K562 (cell line): ENCODE measurements around the gene MKNK1. TPM values are rescaled to one million over a fixed set of nuclear protein-coding genes. Genes with fewer than 3 reads are reported as not detected.

Source experiments
- ATAC-seq: fragments of 200-7000 bp; cut with Tn5 transposase; 3 replicates; pipeline ENCODE4 v1.9.1; 2020; ENCODE audit warnings: moderate library complexity
- BruUV-seq: library from RNA; stranded (reverse); fragments of 400-500 nt; replicated peaks from 2 replicates; lab custom pipeline; 2021; lab: Mats Ljungman, UMichigan
- CTCF ChIA-PET: fragments of 300-600 bp; formaldehyde crosslinking; extraction: SDS; loops from one replicate; lab custom pipeline; 2021; ENCODE audit warnings: low intra/inter-chr PET ratio; lab: Yijun Ruan, JAX
- POLR2A ChIA-PET: fragments of 300-600, 350-650 bp; sonication (Branson Sonifier 250); formaldehyde crosslinking; extraction: SDS; loops from one replicate; lab custom pipeline; 2021; ENCODE audit warnings: antibody characterized with exemption, inconsistent platforms; lab: Yijun Ruan, JAX
- DNase-seq, 4 experiments: peaks; one replicate each; pipeline versions ENCODE4 v3.0.0 to v3.0.0-alpha.2; 2011 to 2018; ENCODE audit warnings: low spot score in 3 of 4, mixed read lengths in 3 of 4; ENCODE audit errors: extremely low read depth in 1 of 4
- FAIRE-seq: peaks from 2 replicates; lab custom pipeline; 2011; peaks lifted over from hg19 to GRCh38; lab: Jason Lieb, UNC
- H2AFZ ChIP-seq: 2 replicates; pipeline ENCODE4 v1.6.0; 2011; ENCODE audit warnings: low read depth, low read length, control low read depth, inconsistent platforms
- H3K27ac ChIP-seq: fragments of 200-600 bp; 3 replicates; pipeline ENCODE4 v1.8.0; 2011; ENCODE audit warnings: low read depth, mild to moderate bottlenecking, control low read depth, inconsistent platforms, low read length, moderate library complexity, mixed read lengths; ENCODE audit errors: extremely low read depth
- H3K27me3 ChIP-seq, 2 experiments: fragments of 300-600 bp in 1 of 2; 2 replicates in 1 of 2; 3 replicates in 1 of 2; pipeline versions ENCODE4 v1.6.0 to v1.8.0; 2011; ENCODE audit warnings: inconsistent platforms in 2 of 2, low read length in 2 of 2, mild to moderate bottlenecking in 1 of 2, mixed read lengths in 1 of 2, moderate library complexity in 1 of 2; ENCODE audit not compliant: control insufficient read depth in 2 of 2, insufficient read depth in 2 of 2
- H3K36me3 ChIP-seq: fragments of 300-600 bp; 3 replicates; pipeline ENCODE4 v1.8.0; 2011; ENCODE audit warnings: mild to moderate bottlenecking, low read length, inconsistent platforms; ENCODE audit not compliant: control insufficient read depth, insufficient read depth
- H3K4me1 ChIP-seq, 2 experiments: fragments of 200-600 bp in 1 of 2; replicated peaks in 1 of 2; 2 replicates in 1 of 2; 3 replicates in 1 of 2; pipeline versions ENCODE4 v1.5.1 to v1.8.0; 2011; ENCODE audit warnings: inconsistent platforms in 2 of 2, low read length in 2 of 2, mild to moderate bottlenecking in 1 of 2, mixed read lengths in 1 of 2, moderate library complexity in 1 of 2; ENCODE audit not compliant: control insufficient read depth in 2 of 2, insufficient read depth in 2 of 2
- H3K4me2 ChIP-seq: 2 replicates; pipeline ENCODE4 v1.6.1; 2011; ENCODE audit warnings: low read length, control low read depth, inconsistent platforms, mixed read lengths; ENCODE audit not compliant: insufficient read depth
- H3K4me3 ChIP-seq: fragments of 200-600 bp; sonication (generic), shearing (Covaris generic); 2 replicates; pipeline ENCODE4 v1.5.1; 2016; ENCODE audit warnings: control low read depth, inconsistent platforms
- H3K79me2 ChIP-seq: fragments of 200-600 bp; 3 replicates; pipeline ENCODE4 v1.8.0; 2011; ENCODE audit warnings: low read length, inconsistent platforms; ENCODE audit not compliant: control insufficient read depth, insufficient read depth
- H3K9ac ChIP-seq, 2 experiments: 2 replicates each; pipeline versions ENCODE4 v1.6.0 to v1.6.1; 2011; ENCODE audit warnings: low read depth in 2 of 2, low read length in 2 of 2, control low read depth in 1 of 2, inconsistent platforms in 1 of 2, mild to moderate bottlenecking in 1 of 2, mixed read lengths in 1 of 2; ENCODE audit not compliant: insufficient read depth in 1 of 2
- H3K9me1 ChIP-seq: one replicate; pipeline ENCODE4 v1.6.0; 2011; ENCODE audit warnings: inconsistent platforms, mild to moderate bottlenecking, low read length, moderate library complexity; ENCODE audit not compliant: control insufficient read depth, insufficient read depth
- H3K9me3 ChIP-seq: replicated peaks from 2 replicates; pipeline ENCODE4 v1.5.1; 2011; ENCODE audit warnings: low read depth, low read length, inconsistent platforms; ENCODE audit not compliant: control insufficient read depth, insufficient read depth
- H4K20me1 ChIP-seq: replicated peaks from 2 replicates; pipeline ENCODE4 v1.6.1; 2011; ENCODE audit warnings: low read length, inconsistent platforms, mixed read lengths; ENCODE audit not compliant: control insufficient read depth, insufficient read depth
- HNRNPK ChIP-seq: fragments of 200-400 bp; formaldehyde crosslinking; IDR thresholded peaks from one replicate; pipeline ENCODE4 v1.6.1; 2018; ENCODE audit warnings: mild to moderate bottlenecking, low read depth, low read length; ENCODE audit not compliant: poor library complexity, severe bottlenecking
- MECOM ChIP-seq: fragments of 250-450 bp; sonication (Bioruptor Pico); IDR thresholded peaks from 2 replicates; pipeline ENCODE4 v1.8.0; 2022; ENCODE audit warnings: inconsistent platforms
- ZNF124 ChIP-seq: sonication (generic); formaldehyde crosslinking; IDR thresholded peaks from 2 replicates; pipeline ENCODE4 v1.8.1; 2022; ENCODE audit warnings: missing genetic modification reagents
- ZNF780A ChIP-seq: fragments of 250-450 bp; sonication (Bioruptor Pico); IDR thresholded peaks from 2 replicates; pipeline ENCODE4 v1.5.0; 2021; ENCODE audit warnings: mild to moderate bottlenecking
- WGBS: fragments of 100-300 bp; shearing (Covaris generic); methylation state at CpG from one replicate; pipeline ENCODE4 v1.1.6; 2016; ENCODE audit warnings: low coverage, mixed read lengths; ENCODE audit not compliant: insufficient coverage; ENCODE audit errors: missing lambda C conversion rate; 5-methylcytosine and 5-hydroxymethylcytosine counted together
- in situ Hi-C: fragments of 300-500 bp; cut with MboI; formaldehyde crosslinking; loops from 4 replicates; pipeline ENCODE4 v1.15.0; 2018; ENCODE audit warnings: inconsistent platforms, mixed read lengths
- intact Hi-C: fragments of 100-400 bp; cut with micrococcal nuclease; formaldehyde crosslinking; loops from 2 replicates; pipeline ENCODE4 v1.14.2; 2022
- polyA plus RNA-seq, 8 experiments: library from polyadenylated mRNA; depleted of rRNA in 4 of 8; stranded (reverse) in 5 of 8; unstranded in 3 of 8; fragments of >200 nt; fragmentation: Nextera tagmentation in 2 of 8; fragmentation: Illumina TruSeq in 1 of 8; extraction: Ambion mirVana in 2 of 8; extraction: Trizol in 1 of 8; gene quantifications; 2 replicates each; pipeline versions ENCODE4 v1.2.1 to v1.2.3, GENCODE V29; 2011 to 2014; ENCODE audit warnings: inconsistent platforms in 1 of 8, missing spikeins in 1 of 8
- total RNA-seq, 7 experiments: library from RNA; depleted of rRNA in 6 of 7; stranded (reverse); fragments of >200 nt in 6 of 7; fragmentation: Illumina TruSeq in 2 of 7; extraction: Trizol in 2 of 7; gene quantifications; 2 replicates each; pipeline versions ENCODE4 v1.2.1 to v1.2.3, GENCODE V29; 2011 to 2021; ENCODE audit warnings: low replicate concordance in 1 of 7

The MKNK1 gene
- total and polyA plus RNA-seq, 9 of the 15 experiments (the other 6 are each of a cell fraction or from before 2014, with no cell fraction given): 27.7 to 51.3 (median 43.7) TPM

DNA sequence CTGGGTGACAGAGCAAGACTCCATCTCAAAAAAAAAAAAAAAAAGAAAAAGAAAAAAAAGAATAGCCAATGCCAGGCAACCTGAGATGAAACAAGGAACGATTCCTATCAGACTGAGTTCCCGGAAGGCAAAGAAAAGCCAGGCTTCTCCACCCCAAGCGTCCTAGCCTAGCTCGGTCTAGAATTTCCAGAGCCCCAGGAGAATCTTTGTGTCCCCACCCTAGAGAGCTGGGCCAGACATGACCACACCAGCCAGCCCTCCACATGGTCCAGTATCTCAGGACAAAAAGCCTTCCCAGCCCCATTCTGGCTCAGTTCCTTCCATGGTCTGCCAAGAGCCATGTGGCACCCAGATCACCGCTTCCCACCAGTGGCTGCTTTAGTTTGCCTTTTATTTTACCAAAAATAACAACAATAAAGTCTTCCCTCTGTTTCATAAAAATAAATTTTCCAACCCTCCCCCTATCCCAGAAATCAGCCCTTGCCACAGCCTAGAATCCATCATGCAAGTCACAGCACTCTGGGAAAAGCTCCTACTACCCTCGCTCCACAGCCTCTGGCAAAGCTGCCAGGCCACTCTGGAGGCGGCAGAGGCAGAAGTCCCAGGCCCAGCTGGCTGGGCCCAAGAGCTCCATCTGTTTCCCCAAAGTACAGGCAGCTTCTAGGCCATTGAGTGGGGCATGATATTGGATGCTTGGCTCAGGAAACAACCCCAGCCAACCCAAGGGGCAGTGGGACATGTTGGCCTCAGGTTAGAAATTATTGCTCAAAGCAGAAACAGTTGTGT, 3.5 kb upstream of the MKNK1 start:
- peaks cover 14% of the 10 kb centered on the region for H3K79me2 ChIP-seq
- H3K9me1 ChIP-seq: peaks cover 3% of the 10 kb centered on the region
- intact Hi-C loops: no loop called here
- in situ Hi-C loops: no loop called here
- no peak overlapping the region for H3K27ac ChIP-seq
- whole genome bisulfite sequencing: 68% methylated on average over 6 of the region's 7 CpGs
- no peak overlapping the region for H3K4me2 ChIP-seq
- DNase-seq (no peak), ATAC-seq (no peak), FAIRE-seq (no peak)
- no peak overlapping the region for H2AFZ ChIP-seq
- no peak overlapping the region for H3K4me3 ChIP-seq
- H3K9ac ChIP-seq: no peak overlapping the region; a peak in 1 of 4 replicates
- POLR2A ChIA-PET: interaction anchor here (0.7 to 4.1 kb wide), 7 partner anchors 9 to 167 kb away, joined by 3 to 38 read pairs (median 3); partner anchors contain the start of genes EFCAB14 and MOB3C
- peaks cover 4% of the 10 kb centered on the region; the same call in 1 of the 3 replicates for H3K36me3 ChIP-seq
- no peaks in the 10 kb centered on the region for H3K27me3 ChIP-seq
- TF ChIP-seq ZNF124 (CRISPR knock-in tag): no peak
- no peak for TF ChIP-seq HNRNPK
- no peak for TF ChIP-seq ZNF780A
- no peak for TF ChIP-seq MECOM
- no TSS peak for BruUV-seq
- H4K20me1 ChIP-seq: no peaks in the 10 kb centered on the region; the same call in 1 of the 2 replicates
- CTCF ChIA-PET: no interaction called here
- no peaks in the 10 kb centered on the region for H3K9me3 ChIP-seq
- H3K4me1 ChIP-seq: peaks cover 14% of the 10 kb centered on the region in 2 experiments; a peak in 4 of 5 replicates
